GM19467 (cell line): Measurements from ENCODE around the gene SLC16A8.

Experiments used
- ATAC-seq: cut with Tn5 transposase; IDR thresholded peaks from one replicate; pipeline ENCODE4 v1.9.1; 2021; ENCODE audit warnings: mild to moderate bottlenecking, moderate library complexity; ENCODE audit not compliant: unreplicated experiment

Gene SLC16A8

GRCh38 chr22:38073150-38074130 lies 10.5 kb downstream of the SLC16A8 start:
- no peak for ATAC-seq

GRCh38 chr22:38072322-38073149 lies 11.4 kb downstream of the SLC16A8 start:
- no peak for ATAC-seq

GRCh38 chr22:38071421-38072321 lies 12.3 kb downstream of the SLC16A8 start:
- ATAC-seq, result no peak

GRCh38 chr22:38070250-38070921 lies 13.6 kb downstream of the SLC16A8 start:
- ATAC-seq, result no peak

- no peak for ATAC-seq
These were observed 14.4 kb downstream of the SLC16A8 start for GRCh38 chr22:38069372-38070249.

- ATAC-seq, result no peak
These were observed 15.2 kb downstream of the SLC16A8 start for GRCh38 chr22:38068641-38069371.

- ATAC-seq, result no peak
These were observed 16.1 kb downstream of the SLC16A8 start for GRCh38 chr22:38067761-38068360.

GRCh38 chr22:38067028-38067415 lies 17.0 kb downstream of the SLC16A8 start:
- ATAC-seq, result no peak

- ATAC-seq, result no peak
These were observed 17.5 kb downstream of the SLC16A8 start for GRCh38 chr22:38066381-38067027.

- ATAC-seq, result no peak
These were observed 18.4 kb downstream of the SLC16A8 start for GRCh38 chr22:38065539-38065938.

- no peak for ATAC-seq
These were observed 21.2 kb downstream of the SLC16A8 start for GRCh38 chr22:38062791-38063190.

GRCh38 chr22:38056969-38057891 lies 26.8 kb downstream of the SLC16A8 start, which contains the start of gene PICK1:
Gene PICK1 (plus strand): TSS chr22:38057404. CDS start chr22:38057810, 406 bp downstream.
- no peak for ATAC-seq

- no peak for ATAC-seq
These were observed 31.8 kb downstream of the SLC16A8 start for GRCh38 chr22:38051900-38052862.

GRCh38 chr22:38051261-38051660 lies 32.7 kb downstream of the SLC16A8 start:
- ATAC-seq, result no peak

- no peak for ATAC-seq
These were observed 33.3 kb downstream of the SLC16A8 start for GRCh38 chr22:38050720-38051119.
